ENCODE measurements around the gene ISG20.

DNA sequence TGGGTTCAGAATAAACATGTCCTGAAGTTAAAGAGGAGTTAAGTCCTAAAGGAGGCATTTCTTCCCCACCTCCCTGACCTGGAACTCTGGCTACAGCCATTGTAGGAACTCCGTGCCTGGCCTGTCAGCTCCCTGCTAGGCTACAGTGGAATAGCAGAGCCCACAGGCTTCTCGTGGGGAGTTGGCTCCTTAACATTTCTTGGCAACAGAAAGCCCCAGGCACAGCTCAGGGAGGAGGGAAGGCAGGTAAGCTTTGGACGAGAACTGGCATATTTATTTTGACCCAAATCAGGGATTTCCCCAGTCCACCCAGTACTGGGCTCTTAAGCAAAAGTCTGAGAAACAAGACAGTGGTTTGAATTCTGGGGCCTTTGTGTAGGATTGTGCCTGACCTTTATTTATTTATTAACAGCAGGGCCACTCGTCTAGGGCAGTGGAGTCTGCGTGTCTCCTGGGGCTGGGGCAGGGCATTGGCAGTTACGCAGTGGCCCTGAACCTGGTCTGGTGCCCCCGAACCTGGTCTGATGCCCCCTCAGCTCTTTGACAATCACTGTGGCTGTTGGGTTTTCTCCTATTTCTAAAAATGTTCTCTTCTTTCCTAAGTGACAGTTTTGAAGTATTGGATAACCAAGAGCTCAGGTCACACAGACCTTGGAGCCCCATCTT lies 7.9 kb upstream of the ISG20 start:
- TF ChIP-seq TARDBP (IDR thresholded peaks at IDR 0.05) = no peak
- TF ChIP-seq, protein P1, sequence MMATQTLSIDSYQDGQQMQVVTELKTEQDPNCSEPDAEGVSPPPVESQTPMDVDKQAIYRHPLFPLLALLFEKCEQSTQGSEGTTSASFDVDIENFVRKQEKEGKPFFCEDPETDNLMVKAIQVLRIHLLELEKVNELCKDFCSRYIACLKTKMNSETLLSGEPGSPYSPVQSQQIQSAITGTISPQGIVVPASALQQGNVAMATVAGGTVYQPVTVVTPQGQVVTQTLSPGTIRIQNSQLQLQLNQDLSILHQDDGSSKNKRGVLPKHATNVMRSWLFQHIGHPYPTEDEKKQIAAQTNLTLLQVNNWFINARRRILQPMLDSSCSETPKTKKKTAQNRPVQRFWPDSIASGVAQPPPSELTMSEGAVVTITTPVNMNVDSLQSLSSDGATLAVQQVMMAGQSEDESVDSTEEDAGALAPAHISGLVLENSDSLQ (IDR thresholded peaks at IDR 0.05) = no peak
- TF ChIP-seq HDGF (IDR thresholded peaks at IDR 0.05; ENCODE audit: borderline replicate concordance) = no peak
- TF ChIP-seq LEF1 (IDR thresholded peaks at IDR 0.05; ENCODE audit: borderline replicate concordance) = no peak
- TF ChIP-seq FOXA1 (IDR thresholded peaks at IDR 0.05) = no peak
- TF ChIP-seq SP1 (IDR thresholded peaks at IDR 0.05) = no peak
- no peak for TF ChIP-seq SUZ12 (IDR thresholded peaks at IDR 0.05)
- no peak for TF ChIP-seq CTBP1 (IDR thresholded peaks at IDR 0.05; ENCODE audit: borderline replicate concordance)
- TF ChIP-seq BHLHE40 (IDR thresholded peaks at IDR 0.05; ENCODE audit: borderline replicate concordance) = no peak
- no peak for TF ChIP-seq ARNT (IDR thresholded peaks at IDR 0.05)
